Parathyroid adenoma (tissue), 2 donors: ENCODE results near the gene MTFMT.
"Not testable (repeated sequence)": the region's sequence is repeated elsewhere in the genome, so short reads cannot be mapped to it uniquely, and the experiment has no call there.

Source experiments
- H2AFZ ChIP-seq: fragments of 300-600 bp; sonication (generic); one replicate; pipeline ENCODE4 v1.7.0; 2017; ENCODE audit warnings: antibody characterized with exemption, mild to moderate bottlenecking
- H3K27ac ChIP-seq: fragments of 300-600 bp; sonication (generic); one replicate; pipeline ENCODE4 v1.7.0; 2017
- H3K27me3 ChIP-seq: fragments of 300-600 bp; sonication (generic); one replicate; pipeline ENCODE4 v1.7.0; 2017; ENCODE audit warnings: low read length; ENCODE audit not compliant: control insufficient read depth, insufficient read depth
- H3K36me3 ChIP-seq: fragments of 300-600 bp; sonication (generic); one replicate; pipeline ENCODE4 v1.7.0; 2017; ENCODE audit warnings: low read length; ENCODE audit not compliant: control insufficient read depth, insufficient read depth
- H3K4me1 ChIP-seq: fragments of 300-600 bp; sonication (generic); one replicate; pipeline ENCODE4 v1.7.0; 2017; ENCODE audit warnings: control low read depth
- H3K4me2 ChIP-seq: fragments of 300-600 bp; sonication (generic); one replicate; pipeline ENCODE4 v1.7.0; 2017; ENCODE audit warnings: low read length
- H3K4me3 ChIP-seq: fragments of 300-600 bp; sonication (generic); one replicate; pipeline ENCODE4 v1.7.0; 2017; ENCODE audit warnings: low read depth, low read length
- H3K79me2 ChIP-seq: fragments of 300-600 bp; sonication (generic); one replicate; pipeline ENCODE4 v1.7.0; 2017; ENCODE audit warnings: control low read depth
- H3K9ac ChIP-seq: fragments of 300-600 bp; sonication (generic); one replicate; pipeline ENCODE4 v1.7.0; 2017; ENCODE audit warnings: mild to moderate bottlenecking
- H3K9me3 ChIP-seq: fragments of 300-600 bp; sonication (generic); one replicate; pipeline ENCODE4 v1.7.0; 2017; ENCODE audit warnings: low read length; ENCODE audit not compliant: control insufficient read depth
- TF ChIP-seq, protein P1 (sequence below): fragments of 300-600 bp; sonication (generic); IDR thresholded peaks from one replicate; pipeline ENCODE4 v1.7.0; 2017; ENCODE audit warnings: antibody characterized with exemption, mild to moderate bottlenecking
- donor health status: primary hyperparathyroidism.

Gene MTFMT

GRCh38 chr15:65021488-65021887 lies 8.0 kb downstream of the MTFMT start:
- H3K4me2 ChIP-seq, result no peak overlapping the region
- H3K4me3 ChIP-seq, result no peak overlapping the region
- H3K27me3 ChIP-seq, result no peaks in the 10 kb centered on the region
- no peaks in the 10 kb centered on the region for H3K9me3 ChIP-seq
- H3K36me3 ChIP-seq, result no peaks in the 10 kb centered on the region
- no peak overlapping the region for H2AFZ ChIP-seq
- H3K27ac ChIP-seq, result no peak overlapping the region
- TF ChIP-seq, protein P1, sequence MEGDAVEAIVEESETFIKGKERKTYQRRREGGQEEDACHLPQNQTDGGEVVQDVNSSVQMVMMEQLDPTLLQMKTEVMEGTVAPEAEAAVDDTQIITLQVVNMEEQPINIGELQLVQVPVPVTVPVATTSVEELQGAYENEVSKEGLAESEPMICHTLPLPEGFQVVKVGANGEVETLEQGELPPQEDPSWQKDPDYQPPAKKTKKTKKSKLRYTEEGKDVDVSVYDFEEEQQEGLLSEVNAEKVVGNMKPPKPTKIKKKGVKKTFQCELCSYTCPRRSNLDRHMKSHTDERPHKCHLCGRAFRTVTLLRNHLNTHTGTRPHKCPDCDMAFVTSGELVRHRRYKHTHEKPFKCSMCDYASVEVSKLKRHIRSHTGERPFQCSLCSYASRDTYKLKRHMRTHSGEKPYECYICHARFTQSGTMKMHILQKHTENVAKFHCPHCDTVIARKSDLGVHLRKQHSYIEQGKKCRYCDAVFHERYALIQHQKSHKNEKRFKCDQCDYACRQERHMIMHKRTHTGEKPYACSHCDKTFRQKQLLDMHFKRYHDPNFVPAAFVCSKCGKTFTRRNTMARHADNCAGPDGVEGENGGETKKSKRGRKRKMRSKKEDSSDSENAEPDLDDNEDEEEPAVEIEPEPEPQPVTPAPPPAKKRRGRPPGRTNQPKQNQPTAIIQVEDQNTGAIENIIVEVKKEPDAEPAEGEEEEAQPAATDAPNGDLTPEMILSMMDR, result no peak
- H3K4me1 ChIP-seq, result no peaks in the 10 kb centered on the region
- no peaks in the 10 kb centered on the region for H3K79me2 ChIP-seq
- no peak overlapping the region for H3K9ac ChIP-seq

DNA sequence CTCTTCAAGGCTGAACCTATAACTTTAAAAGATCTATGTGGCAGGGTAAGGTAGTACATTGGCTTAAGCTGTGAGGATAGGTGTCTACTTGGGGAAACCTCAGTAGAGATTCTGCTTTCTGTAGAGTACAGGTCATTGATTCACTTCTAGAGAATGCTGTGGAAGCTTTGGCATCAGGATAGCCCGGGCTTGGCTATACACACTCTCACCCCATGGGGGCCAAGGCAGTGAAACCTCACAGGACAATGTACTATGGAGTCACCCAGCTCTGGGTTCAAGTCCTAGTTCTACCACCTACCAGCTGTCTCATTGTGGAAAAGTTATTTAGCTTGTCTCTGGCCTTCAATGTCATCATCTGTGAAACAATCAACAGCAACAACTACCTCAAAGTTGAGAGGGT lies 9.0 kb downstream of the MTFMT start:
- Histone ChIP-seq H3K27ac (no peak overlapping the region), H2AFZ (no peak overlapping the region), H3K9ac (no peak overlapping the region), H3K4me3 (no peak overlapping the region), H3K27me3 (no peaks in the 10 kb centered on the region), H3K4me1 (no peaks in the 10 kb centered on the region), H3K4me2 (no peak overlapping the region), H3K9me3 (no peaks in the 10 kb centered on the region), H3K79me2 (no peaks in the 10 kb centered on the region), H3K36me3 (no peaks in the 10 kb centered on the region)
- TF ChIP-seq, protein P1, result no peak

DNA sequence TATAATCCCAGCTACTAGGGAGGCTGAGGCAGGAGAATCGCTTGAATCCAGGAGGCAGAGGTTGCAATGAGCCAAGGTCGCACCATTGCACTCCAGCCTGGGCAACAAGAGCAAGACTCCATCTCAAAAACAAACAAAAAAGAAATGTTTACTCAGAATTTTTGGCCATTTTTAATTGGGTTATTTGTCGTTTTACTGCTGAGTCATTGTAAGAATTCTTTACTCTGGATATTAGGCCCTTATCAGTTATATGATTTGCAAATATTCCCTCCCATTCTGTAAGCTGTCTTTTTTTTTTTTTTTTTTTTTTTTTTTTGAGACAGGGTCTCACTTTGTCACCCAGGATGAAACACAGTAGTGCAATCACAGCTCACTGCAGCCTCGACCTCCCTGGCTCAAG lies 18.2 kb downstream of the MTFMT start:
- H3K4me3 ChIP-seq, H3K79me2 ChIP-seq, H3K9me3 ChIP-seq, H3K27ac ChIP-seq, H3K4me1 ChIP-seq, H2AFZ ChIP-seq, H3K36me3 ChIP-seq, H3K4me2 ChIP-seq, H3K9ac ChIP-seq, H3K27me3 ChIP-seq: not testable (repeated sequence)

DNA sequence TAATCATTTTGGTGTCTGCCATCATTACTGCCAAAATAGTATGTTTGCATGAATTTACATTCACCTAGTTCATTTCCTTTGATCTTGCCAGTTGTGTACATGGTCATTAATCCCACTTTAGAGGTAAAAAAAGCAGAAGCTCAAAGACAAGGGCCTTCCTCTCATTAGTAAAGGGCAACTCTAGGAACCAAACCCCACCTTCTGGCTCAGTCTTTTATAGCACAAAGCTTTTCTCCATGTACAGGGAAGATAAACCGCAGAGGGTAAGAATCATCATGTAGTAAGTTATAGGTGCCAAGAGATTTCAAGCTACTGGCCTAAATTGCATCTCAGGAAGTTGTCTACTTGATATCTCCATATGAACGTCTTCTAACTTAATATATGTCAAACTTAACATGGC lies 20.5 kb downstream of the MTFMT start:
- Histone ChIP-seq H3K9ac (no peak overlapping the region), H3K4me3 (no peak overlapping the region), H3K27ac (no peak overlapping the region), H3K36me3 (no peaks in the 10 kb centered on the region), H3K27me3 (no peaks in the 10 kb centered on the region), H3K4me2 (no peak overlapping the region), H3K79me2 (no peaks in the 10 kb centered on the region), H3K9me3 (no peaks in the 10 kb centered on the region), H2AFZ (no peak overlapping the region), H3K4me1 (no peaks in the 10 kb centered on the region)
- TF ChIP-seq, protein P1, result no peak

DNA sequence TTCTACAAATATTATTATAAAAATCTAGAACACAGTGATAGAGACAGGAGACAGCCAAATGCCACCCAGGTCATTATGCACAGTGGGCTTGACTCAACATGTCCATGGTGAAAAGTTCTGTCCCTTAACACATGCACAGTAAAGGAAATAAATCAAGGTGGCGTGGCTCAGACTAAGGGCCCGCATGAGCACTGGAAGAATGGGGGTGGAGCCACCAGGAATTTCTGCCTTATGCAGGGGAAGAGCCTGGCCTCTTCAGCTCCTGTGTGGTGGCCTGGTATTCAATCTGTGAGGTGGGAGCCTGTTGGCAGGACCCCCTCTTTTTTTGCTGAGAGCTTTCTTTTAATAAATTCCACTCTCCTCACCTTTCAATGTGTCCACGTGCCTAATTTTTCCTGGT lies 22.6 kb downstream of the MTFMT start:
- H3K4me2 ChIP-seq, result no peak overlapping the region

More for the DNA sequence above, 22.6 kb downstream of the MTFMT start:
- Histone ChIP-seq H3K4me1 (no peaks in the 10 kb centered on the region), H3K36me3 (no peaks in the 10 kb centered on the region), H3K9ac (no peak overlapping the region), H2AFZ (no peak overlapping the region), H3K4me3 (no peak overlapping the region), H3K27ac (no peak overlapping the region), H3K9me3 (no peaks in the 10 kb centered on the region), H3K27me3 (no peaks in the 10 kb centered on the region), H3K79me2 (no peaks in the 10 kb centered on the region)
- TF ChIP-seq, protein P1, result no peak
